Ascending aorta (tissue), 2 donors: ENCODE measurements around the gene NEU2. TPM values are rescaled to one million over a fixed set of nuclear protein-coding genes. Genes with fewer than 3 reads are reported as not detected.

ENCODE experiments used
- DNase-seq, 2 donors: peaks; one replicate each; pipeline ENCODE4 v3.0.0-alpha.2; 2019; ENCODE audit warnings: low spot score in 2 of 2
- H3K27ac ChIP-seq, 2 donors: fragments of 200-600 bp; sonication (generic); one replicate each; pipeline ENCODE4 v1.5.1; 2016 to 2017; ENCODE audit warnings: mild to moderate bottlenecking in 1 of 2
- H3K27me3 ChIP-seq: fragments of 200-600 bp; sonication (generic); one replicate; pipeline ENCODE4 v1.5.1; 2017
- H3K36me3 ChIP-seq, 2 donors: fragments of 200-600 bp; sonication (generic); one replicate each; pipeline ENCODE4 v1.5.1; 2016
- H3K4me1 ChIP-seq, 2 donors: fragments of 200-600 bp; sonication (generic); one replicate each; pipeline ENCODE4 v1.5.1; 2016 to 2017; ENCODE audit warnings: mild to moderate bottlenecking in 1 of 2
- H3K4me3 ChIP-seq, 2 donors: fragments of 200-600 bp; sonication (generic); one replicate each; pipeline ENCODE4 v1.5.1; 2016 to 2017; ENCODE audit warnings: mild to moderate bottlenecking in 1 of 2
- H3K9me3 ChIP-seq, 2 donors: fragments of 200-600 bp; sonication (generic); one replicate each; pipeline ENCODE4 v1.5.1; 2016
- intact Hi-C: fragments of 100-400 bp; cut with DNase I; formaldehyde crosslinking; loops from one replicate; pipeline ENCODE4 v1.15.1; 2023
- total RNA-seq: library from RNA; depleted of rRNA; stranded (reverse); fragments of >200 nt; gene quantifications from one replicate; pipeline ENCODE4 v1.1.0, GENCODE V29; 2016
- TF ChIP-seq, protein P1 (sequence below), 3 experiments: fragments of 200-600 bp in 2 of 3; fragments of 450-650 bp in 1 of 3; sonication (generic) in 2 of 3; IDR thresholded peaks; one replicate each; pipeline ENCODE4 v1.5.1; 2016 to 2019; ENCODE audit warnings: antibody characterized with exemption in 3 of 3, mild to moderate bottlenecking in 1 of 3, moderate library complexity in 1 of 3

Gene NEU2
- total RNA-seq, 1 donor from 2014 or later = not detected

DNA sequence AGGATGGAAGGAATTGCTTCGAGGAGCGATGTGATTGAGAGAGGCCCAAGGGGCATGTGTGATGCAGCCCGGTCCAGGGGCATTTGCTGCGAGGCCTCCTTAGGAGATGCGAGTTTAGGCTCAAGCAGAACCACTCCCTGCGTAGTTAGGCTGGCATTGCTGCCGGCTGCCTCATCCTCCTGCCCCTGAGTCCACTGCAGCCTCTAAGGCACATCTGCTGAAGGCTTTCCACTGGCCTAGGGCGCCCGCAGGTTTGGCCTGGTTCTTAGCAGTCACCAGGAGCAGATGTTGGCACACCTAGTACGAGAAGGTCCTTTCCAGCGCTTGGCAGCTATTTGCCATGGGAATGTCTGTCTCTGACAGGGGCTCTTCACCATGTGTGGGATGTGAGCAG lies 48.4 kb downstream of the NEU2 start:
- intact Hi-C loops = no loop called here
- H3K36me3 ChIP-seq = no peaks in the 10 kb centered on the region
- peak in 1 of 2 donors; percentile 48 for DNase-seq

DNA sequence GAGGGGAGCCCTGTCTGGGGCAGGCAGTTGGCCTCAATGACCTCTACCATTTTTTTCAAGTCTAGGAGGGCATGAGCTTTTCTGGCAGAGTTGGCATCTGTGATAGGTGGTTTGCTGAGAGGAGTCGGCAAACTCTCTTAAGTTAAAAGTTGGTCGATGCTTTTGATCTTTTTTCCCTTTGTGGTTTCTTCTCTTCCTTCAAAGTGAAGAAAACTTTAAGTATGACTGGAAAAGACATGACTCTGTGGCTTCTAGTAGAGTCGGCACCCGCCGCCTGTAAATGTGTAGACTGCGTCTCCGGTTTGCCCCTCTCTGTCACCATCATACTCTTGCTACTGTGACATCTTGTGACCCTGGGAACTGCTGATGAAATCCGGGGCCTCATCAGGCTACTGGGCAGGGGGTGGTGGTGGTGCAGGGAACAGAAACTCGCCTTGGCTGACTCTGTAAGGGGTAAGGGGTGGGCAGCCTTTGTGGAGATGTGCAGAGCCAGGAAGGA lies 48.8 kb downstream of the NEU2 start:
- peak overlapping the region in 1 of 2 donors; percentile 33 for H3K27ac ChIP-seq
- intact Hi-C loops = no loop called here
- H3K27me3 ChIP-seq = no peaks in the 10 kb centered on the region
- TF ChIP-seq, protein P1, sequence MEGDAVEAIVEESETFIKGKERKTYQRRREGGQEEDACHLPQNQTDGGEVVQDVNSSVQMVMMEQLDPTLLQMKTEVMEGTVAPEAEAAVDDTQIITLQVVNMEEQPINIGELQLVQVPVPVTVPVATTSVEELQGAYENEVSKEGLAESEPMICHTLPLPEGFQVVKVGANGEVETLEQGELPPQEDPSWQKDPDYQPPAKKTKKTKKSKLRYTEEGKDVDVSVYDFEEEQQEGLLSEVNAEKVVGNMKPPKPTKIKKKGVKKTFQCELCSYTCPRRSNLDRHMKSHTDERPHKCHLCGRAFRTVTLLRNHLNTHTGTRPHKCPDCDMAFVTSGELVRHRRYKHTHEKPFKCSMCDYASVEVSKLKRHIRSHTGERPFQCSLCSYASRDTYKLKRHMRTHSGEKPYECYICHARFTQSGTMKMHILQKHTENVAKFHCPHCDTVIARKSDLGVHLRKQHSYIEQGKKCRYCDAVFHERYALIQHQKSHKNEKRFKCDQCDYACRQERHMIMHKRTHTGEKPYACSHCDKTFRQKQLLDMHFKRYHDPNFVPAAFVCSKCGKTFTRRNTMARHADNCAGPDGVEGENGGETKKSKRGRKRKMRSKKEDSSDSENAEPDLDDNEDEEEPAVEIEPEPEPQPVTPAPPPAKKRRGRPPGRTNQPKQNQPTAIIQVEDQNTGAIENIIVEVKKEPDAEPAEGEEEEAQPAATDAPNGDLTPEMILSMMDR (IDR thresholded peaks at IDR 0.05) = no peak
- H3K4me1 ChIP-seq = no peaks in the 10 kb centered on the region
- H3K9me3 ChIP-seq = no peaks in the 10 kb centered on the region
- DNase-seq = peak in 1 of 2 donors; percentile 66
- H3K4me3 ChIP-seq = no peak overlapping the region
- H3K36me3 ChIP-seq = no peaks in the 10 kb centered on the region

More for the DNA sequence above, 48.4 kb downstream of the NEU2 start:
- peak overlapping the region in 1 of 2 donors; percentile 33 for H3K27ac ChIP-seq
- TF ChIP-seq, protein P1 (IDR thresholded peaks at IDR 0.05) = no peak
- no peak overlapping the region for H3K4me3 ChIP-seq
- H3K27me3 ChIP-seq = no peaks in the 10 kb centered on the region
- no peaks in the 10 kb centered on the region for H3K4me1 ChIP-seq
- no peaks in the 10 kb centered on the region for H3K9me3 ChIP-seq

DNA sequence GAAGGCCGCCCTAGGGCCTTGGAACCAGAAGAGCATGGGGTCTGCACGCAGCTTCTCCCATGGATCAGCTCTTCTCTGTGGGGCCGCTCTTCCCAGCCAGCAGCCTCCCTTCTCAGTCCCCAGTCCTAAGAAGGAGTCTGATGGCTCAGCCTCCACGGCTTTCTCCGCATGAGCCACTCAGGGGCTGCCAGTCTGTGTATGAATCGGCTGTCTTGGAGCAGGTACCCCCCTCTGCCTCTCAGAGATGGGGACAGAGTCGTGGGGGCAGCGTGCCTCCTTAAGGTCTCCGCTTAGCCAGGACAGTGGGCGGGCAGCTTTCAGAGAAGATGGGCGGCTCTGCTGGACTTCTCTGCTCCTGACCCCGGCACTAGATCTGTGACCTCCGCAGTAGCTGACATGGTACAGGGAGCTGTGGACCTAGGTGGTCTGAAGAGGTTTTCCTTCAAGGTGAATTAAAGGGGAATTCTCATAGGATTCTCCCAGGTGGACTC lies 49.3 kb downstream of the NEU2 start:
- Histone ChIP-seq H3K4me3 (no peak overlapping the region), H3K36me3 (no peaks in the 10 kb centered on the region), H3K4me1 (no peaks in the 10 kb centered on the region), H3K27me3 (no peaks in the 10 kb centered on the region), H3K9me3 (no peaks in the 10 kb centered on the region), H3K27ac (no peak overlapping the region)
- peak in 1 of 2 donors; percentile 58 for DNase-seq
- intact Hi-C loops = no loop called here
- TF ChIP-seq, protein P1 (IDR thresholded peaks at IDR 0.05) = no peak

DNA sequence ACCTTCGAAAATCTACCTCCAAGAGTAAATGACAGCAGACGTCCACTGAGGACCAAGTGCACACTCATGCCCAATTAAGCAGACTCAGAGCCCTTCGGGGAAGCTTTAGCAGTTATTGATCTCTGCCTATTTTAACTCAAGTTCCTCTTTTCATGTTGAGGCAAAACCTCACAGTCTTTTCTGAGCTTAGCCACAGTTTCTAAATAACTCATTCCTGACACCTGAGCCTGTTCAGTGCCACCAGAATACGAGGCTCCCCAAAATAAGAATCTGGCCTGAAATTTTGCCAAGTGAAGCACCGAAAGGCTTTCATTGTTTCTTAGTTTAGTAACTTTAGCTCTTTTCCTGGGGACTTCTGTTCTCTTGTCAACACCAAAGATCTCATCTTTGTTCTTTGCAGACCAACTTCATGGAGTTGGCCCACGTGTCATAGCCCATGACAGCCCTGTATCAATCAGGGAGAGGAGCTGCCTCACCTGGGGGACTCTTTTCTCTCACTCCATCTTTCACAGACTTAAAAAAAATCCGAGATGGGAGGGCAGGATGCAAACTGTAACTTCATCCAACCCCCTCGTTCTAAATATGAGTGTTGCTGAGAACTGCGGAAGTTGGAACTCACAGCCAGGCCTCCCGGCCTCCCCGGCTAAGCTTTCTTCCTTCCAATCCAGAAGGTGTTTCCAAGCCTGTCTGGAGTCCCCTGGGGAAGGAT lies 49.9 kb downstream of the NEU2 start:
- peak in 1 of 2 donors; percentile 59 for DNase-seq
- Histone ChIP-seq H3K4me3 (no peak overlapping the region), H3K27ac (peak overlapping the region; percentile 56 to 62), H3K36me3 (no peaks in the 10 kb centered on the region), H3K4me1 (no peaks in the 10 kb centered on the region), H3K9me3 (no peaks in the 10 kb centered on the region), H3K27me3 (no peaks in the 10 kb centered on the region)
- intact Hi-C loops = no loop called here
- TF ChIP-seq, protein P1 (IDR thresholded peaks at IDR 0.05) = no peak

DNA sequence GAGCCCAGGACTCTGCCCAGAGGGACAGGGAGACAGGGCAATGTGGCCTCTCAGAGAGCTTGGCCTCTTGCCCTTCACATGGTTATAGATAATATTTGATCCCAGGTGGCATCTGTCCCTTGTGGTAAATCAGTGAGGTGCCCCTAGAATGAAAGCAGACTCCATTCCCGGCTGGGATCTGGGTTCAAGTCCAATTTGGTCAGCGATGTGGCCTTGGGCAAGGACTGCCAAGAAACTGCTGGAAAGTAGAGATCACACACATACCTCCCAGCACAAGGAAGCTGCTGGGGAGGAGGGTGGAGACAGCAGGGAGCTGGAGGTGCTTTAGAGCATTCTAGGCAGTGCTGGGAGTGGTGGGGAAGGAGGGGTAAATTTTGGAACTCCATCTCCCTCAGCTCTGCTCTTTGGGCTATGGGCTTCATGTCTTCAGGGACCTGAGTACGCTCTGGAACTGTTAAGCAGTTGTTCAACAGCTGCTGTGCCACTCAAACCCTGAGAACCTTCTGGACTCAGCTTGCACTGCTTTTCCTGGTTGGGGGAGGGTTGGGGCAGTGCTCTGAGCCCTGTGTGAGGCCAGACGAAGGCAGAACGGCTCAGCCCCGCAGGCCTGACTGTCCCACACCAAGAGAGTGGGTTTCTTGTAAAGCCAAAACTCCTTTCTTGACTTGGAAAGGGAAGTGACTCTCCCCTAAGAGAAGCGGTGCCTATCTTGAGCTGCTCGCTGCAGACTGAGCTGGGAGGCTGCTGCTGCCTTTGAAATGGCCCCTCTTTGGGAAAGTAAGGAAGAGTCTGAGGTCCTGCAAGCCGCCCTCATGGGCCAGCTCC lies 50.7 kb downstream of the NEU2 start:
- Histone ChIP-seq H3K9me3 (no peaks in the 10 kb centered on the region), H3K36me3 (no peaks in the 10 kb centered on the region), H3K27ac (peak overlapping the region; percentile 56 to 62), H3K4me1 (no peaks in the 10 kb centered on the region), H3K27me3 (no peaks in the 10 kb centered on the region), H3K4me3 (no peak overlapping the region)
- TF ChIP-seq, protein P1 (IDR thresholded peaks at IDR 0.05) = no peak
- DNase-seq = peak in 1 of 2 donors; percentile 58
- intact Hi-C loops = no loop called here
